Measurements from ENCODE around the gene IFITM10.

DNA sequence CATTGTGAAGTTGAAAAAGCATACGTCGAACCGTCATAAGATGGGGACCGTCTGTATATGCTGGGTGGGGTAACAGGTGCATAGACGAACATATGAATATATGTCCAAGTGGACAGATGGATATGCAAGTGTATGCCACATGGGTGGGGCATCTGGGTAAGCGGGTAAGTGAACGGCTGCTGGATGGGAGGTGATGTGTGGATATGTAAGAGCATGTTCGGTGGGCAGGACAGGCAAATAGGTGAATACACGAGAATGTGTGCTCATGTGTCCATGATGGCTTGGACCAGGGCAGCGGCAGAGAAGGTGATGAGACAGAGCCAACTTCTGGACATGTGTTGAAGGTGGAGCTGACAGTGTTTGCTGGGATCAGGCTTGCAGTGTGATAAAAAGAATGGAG is 12.0 kb downstream of the IFITM10 start:
- TF ChIP-seq, protein P1, sequence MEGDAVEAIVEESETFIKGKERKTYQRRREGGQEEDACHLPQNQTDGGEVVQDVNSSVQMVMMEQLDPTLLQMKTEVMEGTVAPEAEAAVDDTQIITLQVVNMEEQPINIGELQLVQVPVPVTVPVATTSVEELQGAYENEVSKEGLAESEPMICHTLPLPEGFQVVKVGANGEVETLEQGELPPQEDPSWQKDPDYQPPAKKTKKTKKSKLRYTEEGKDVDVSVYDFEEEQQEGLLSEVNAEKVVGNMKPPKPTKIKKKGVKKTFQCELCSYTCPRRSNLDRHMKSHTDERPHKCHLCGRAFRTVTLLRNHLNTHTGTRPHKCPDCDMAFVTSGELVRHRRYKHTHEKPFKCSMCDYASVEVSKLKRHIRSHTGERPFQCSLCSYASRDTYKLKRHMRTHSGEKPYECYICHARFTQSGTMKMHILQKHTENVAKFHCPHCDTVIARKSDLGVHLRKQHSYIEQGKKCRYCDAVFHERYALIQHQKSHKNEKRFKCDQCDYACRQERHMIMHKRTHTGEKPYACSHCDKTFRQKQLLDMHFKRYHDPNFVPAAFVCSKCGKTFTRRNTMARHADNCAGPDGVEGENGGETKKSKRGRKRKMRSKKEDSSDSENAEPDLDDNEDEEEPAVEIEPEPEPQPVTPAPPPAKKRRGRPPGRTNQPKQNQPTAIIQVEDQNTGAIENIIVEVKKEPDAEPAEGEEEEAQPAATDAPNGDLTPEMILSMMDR (IDR thresholded peaks at IDR 0.05) = no peak
- no peak for TF ChIP-seq POLR2A (IDR thresholded peaks at IDR 0.05)
